ENCODE measurements around the gene GATAD2A.
"Not testable (repeated sequence)": the region's sequence is repeated elsewhere in the genome, so short reads cannot be mapped to it uniquely, and the experiment has no call there.

Gene GATAD2A

DNA sequence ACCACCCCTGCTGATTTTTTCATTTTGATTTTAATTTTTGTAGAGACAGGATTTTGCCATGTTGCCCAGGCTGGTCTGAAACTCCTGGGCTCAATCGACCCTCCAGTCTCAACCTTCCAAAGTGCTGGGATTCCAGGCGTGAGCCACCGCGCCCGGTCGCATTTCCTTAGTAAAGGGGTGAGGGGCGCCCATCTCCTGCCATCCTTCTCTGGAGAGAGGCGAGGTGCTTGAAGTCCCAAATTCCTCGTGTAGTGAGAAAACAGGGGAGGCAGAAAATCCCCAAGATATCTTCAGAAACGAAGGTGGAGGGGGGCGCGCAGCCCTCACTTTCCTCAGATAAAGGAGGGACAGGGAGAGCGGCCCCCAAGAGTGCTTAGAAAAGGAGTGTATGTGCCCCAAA, 21.0 kb upstream of the GATAD2A start:
- peak overlapping the region; percentile 57 for H3K4me3 ChIP-seq (ENCODE audit: low read depth, low read length)
- no peak for DNase-seq (ENCODE audit: low read depth)
- TF ChIP-seq, protein P1, sequence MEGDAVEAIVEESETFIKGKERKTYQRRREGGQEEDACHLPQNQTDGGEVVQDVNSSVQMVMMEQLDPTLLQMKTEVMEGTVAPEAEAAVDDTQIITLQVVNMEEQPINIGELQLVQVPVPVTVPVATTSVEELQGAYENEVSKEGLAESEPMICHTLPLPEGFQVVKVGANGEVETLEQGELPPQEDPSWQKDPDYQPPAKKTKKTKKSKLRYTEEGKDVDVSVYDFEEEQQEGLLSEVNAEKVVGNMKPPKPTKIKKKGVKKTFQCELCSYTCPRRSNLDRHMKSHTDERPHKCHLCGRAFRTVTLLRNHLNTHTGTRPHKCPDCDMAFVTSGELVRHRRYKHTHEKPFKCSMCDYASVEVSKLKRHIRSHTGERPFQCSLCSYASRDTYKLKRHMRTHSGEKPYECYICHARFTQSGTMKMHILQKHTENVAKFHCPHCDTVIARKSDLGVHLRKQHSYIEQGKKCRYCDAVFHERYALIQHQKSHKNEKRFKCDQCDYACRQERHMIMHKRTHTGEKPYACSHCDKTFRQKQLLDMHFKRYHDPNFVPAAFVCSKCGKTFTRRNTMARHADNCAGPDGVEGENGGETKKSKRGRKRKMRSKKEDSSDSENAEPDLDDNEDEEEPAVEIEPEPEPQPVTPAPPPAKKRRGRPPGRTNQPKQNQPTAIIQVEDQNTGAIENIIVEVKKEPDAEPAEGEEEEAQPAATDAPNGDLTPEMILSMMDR (conservative IDR thresholded peaks at IDR 0.05; ENCODE audit: low read depth, low read length), result no peak

DNA sequence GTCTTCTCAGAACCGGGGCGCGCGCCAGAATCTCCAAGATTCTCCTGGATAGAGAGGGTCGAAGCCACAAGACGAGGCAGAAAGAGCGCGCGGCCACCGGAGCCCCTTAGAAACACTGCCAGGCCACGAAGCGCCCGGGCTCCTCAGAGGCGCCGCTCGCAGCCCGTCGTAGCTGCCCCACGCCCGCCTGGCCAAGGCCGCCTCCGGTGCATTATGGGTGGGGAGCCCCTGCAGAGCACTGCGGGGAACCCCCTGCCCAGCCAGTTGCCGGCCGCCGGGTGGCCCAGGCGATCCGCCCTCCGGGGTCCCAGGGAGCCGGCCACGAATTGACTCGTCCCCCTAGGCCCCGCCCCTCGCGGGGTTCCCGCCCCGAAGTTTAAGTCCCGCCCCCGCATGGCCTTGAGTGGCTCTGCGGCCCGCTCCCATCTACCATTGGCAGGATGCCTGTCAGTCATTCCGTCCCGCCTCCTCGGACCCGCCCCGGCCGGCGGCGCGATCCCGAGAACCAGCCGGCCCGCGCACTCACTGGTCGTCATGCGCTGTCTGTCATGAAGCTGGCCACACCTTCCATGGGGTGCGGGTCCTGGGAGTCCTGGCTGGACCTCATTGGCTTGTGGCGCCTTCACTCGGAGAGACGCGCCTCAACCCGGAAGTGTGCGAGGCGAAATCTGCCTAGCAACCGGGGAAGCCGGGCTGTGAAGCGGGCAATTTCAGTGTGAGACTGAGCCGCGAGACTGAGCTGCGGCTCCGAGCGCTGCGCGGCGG, 20.2 kb upstream of the GATAD2A start:
- TF ChIP-seq, protein P1 (conservative IDR thresholded peaks at IDR 0.05; ENCODE audit: low read depth, low read length), result peak; percentile 20
- peak; percentile 100 for DNase-seq (ENCODE audit: low read depth)
- H3K4me3 ChIP-seq (ENCODE audit: low read depth, low read length), result peak overlapping the region; percentile 77

DNA sequence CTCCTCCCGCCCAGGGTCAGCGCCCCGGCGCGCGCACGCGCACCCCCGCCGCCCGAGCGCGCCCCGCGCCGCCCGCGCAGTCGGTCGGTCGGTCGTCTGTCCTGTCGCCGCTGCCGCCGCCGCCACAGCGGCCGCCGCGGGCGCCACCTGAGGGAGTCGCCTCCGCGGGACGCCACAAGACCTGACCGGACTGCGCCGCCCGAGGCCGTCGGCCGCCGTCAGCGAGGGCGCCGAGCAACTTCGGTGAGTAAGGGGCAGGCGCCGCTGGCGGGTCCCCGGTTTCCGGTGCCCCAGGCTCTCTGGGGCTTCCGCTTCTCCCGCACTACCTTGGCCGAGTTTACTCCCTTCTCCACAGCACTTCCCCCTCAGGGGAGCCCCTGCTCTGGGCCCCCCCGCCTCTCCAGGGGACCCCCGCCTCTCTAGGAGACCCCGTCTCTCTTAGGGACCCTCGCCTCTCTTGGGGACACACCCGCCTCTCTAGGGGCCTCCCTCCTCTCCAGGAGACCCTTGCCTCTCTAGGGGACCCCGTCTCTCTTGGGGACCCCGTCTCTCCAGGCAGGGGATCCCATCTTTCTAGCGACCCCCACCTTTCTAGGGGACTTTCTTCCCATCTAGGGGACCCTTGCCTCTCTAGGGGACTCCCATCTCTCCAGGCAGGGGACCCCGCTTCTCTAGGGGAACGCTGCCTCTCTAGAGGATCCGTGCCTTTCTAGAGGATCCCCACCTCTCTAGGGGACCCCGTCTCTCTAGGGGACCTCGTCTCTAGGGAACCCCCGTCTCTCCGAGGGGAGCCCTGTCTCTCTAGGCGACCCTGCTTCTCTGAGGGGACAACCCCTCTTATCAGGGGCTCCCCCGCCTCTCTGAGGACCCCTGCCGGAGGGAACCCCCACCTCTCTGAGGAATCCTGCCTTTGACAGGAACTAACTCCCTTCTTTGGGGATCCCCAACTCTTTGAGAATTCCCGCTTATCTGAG, 19.3 kb upstream of the GATAD2A start:
- peak; percentile 41 for DNase-seq (ENCODE audit: low read depth)
- H3K4me3 ChIP-seq (ENCODE audit: low read depth, low read length), result peak overlapping the region; percentile 77
- TF ChIP-seq, protein P1 (conservative IDR thresholded peaks at IDR 0.05; ENCODE audit: low read depth, low read length), result peak; percentile 40

DNA sequence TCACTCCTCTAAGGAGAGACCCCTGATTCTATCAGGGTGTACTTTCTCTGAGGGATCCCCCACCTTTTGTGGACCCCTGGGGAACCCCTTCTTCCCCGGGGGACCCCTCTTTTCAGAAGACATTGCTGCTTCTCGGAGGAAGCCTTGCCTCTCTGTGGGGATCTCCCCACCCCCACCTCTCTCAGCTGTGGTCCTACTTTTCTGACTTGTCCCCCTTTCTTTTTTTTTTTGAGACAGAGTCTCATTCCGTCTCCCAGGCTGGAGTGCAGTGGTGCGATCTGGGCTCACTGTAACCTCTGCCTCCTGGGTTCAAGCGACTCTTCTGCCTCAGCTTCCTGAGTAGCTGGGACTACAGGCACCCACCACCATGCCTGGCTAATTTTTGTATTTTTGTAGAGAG, 18.4 kb upstream of the GATAD2A start:
- TF ChIP-seq, protein P1 (conservative IDR thresholded peaks at IDR 0.05; ENCODE audit: low read depth, low read length), result no peak
- H3K4me3 ChIP-seq (ENCODE audit: low read depth, low read length), result peak overlapping the region; percentile 77
- DNase-seq (ENCODE audit: low read depth), result no peak

DNA sequence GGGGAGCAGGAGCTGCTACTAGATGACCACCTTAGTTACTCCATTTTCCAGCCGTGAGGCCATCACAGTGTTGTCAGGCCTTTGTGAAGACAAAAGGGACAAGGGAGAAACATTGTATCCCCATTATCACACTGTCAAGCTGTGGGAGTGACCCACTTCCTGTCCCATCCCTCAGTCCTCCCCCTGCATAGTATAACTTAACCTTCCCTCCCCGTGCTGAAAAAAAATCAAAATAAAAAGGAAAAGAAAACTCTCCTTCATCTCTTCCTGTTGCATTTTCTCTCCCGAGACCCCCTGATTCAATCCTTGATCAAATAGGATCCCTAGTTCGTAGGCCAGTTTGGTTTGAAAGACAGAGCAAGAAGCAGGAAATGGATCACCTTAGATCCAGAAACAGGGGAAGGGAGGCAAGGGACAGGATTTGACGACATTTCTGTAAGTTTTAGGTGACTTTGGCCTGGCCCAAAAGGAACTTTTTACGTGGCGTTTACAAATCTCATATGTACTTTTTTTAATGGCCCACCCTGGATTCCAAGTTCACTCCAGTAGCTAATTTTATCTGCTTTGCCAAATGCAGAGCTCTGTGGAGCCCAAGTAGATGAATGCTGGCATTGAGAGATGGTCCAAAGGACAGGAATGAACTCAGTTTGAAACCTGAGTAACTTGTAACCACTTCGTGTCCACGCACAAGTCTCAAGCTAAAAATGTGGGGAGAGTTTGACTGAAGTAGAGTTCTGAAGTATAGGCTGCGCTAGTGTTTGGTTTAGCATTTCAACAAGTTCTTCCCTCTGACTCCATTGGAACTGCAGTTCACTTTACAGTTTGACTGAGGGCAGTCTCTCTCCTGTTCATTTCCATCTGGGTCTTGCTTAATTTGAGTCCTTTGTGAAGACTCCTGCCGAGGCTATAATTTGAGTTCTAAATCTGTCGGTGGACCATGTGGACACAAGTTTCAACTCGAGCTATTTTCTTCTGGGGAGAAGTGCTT, 16.6 kb upstream of the GATAD2A start:
- H3K4me3 ChIP-seq (ENCODE audit: low read depth, low read length), result no peak overlapping the region
- TF ChIP-seq, protein P1 (conservative IDR thresholded peaks at IDR 0.05; ENCODE audit: low read depth, low read length), result no peak
- DNase-seq (ENCODE audit: low read depth), result peak; percentile 20

DNA sequence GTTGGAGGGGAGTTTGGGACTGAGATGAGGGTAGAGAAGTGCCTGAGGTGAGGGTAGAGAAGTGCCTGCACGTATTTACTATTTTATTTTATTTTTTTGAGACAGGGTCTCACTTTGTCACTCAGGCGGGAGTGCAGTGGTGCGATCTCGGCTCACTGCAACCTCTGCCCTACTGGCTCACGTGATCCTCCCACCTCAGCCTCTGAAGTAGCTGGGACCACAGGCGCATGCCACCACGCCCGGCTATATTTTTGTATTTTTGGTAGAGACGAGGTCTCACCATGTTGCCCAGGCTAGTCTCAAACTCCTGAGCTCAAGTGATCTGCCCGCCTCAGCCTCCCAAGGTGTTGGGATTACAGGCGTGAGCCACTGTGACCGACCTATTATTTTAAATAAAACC, 15.8 kb upstream of the GATAD2A start:
- not testable (repeated sequence) for DNase-seq (ENCODE audit: low read depth); H3K4me3 ChIP-seq (ENCODE audit: low read depth, low read length)

DNA sequence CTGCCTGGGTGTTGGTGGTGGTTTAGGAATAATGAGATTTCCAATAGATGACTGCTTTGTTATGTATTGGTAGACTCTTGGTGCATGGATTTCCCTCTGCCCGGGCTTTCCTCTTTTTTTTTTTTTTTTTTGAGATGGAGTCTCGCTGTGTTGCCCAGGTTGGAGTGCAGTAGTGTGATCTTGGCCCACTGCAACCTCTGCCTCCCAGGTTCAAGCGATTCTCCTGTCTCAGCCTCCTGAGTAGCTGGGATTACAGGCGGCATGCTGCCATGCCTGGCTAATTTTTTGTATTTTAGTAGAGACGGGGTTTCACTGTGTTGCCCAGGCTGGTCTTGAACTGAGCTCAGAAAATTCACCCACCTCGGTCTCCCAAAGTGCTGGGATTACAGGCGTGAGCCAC, 11.1 kb upstream of the GATAD2A start:
- DNase-seq (ENCODE audit: low read depth); H3K4me3 ChIP-seq (ENCODE audit: low read depth, low read length): not testable (repeated sequence)

Measured in choroid plexus epithelial cell (primary cell).